Measurements from ENCODE around the gene ACAP1.

- TF ChIP-seq, protein P1, sequence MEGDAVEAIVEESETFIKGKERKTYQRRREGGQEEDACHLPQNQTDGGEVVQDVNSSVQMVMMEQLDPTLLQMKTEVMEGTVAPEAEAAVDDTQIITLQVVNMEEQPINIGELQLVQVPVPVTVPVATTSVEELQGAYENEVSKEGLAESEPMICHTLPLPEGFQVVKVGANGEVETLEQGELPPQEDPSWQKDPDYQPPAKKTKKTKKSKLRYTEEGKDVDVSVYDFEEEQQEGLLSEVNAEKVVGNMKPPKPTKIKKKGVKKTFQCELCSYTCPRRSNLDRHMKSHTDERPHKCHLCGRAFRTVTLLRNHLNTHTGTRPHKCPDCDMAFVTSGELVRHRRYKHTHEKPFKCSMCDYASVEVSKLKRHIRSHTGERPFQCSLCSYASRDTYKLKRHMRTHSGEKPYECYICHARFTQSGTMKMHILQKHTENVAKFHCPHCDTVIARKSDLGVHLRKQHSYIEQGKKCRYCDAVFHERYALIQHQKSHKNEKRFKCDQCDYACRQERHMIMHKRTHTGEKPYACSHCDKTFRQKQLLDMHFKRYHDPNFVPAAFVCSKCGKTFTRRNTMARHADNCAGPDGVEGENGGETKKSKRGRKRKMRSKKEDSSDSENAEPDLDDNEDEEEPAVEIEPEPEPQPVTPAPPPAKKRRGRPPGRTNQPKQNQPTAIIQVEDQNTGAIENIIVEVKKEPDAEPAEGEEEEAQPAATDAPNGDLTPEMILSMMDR (IDR thresholded peaks at IDR 0.05 in 8 of 11, conservative IDR thresholded peaks at IDR 0.05 in 3 of 11): peak; percentile 84 to 99 (median 95)
- TF ChIP-seq POLR2AphosphoS5 (IDR thresholded peaks at IDR 0.05) (peak; percentile 72 to 82 (median 74)), POLR2A (IDR thresholded peaks at IDR 0.05) (no peak)
Measured at GRCh38 chr17:7356072-7356549, 19.8 kb downstream of the ACAP1 start.
